GM23338 (cell line): ENCODE results near the gene CKB. TPM values are rescaled to one million over a fixed set of nuclear protein-coding genes. Genes with fewer than 3 reads are reported as not detected.
"Not testable (repeated sequence)": the region's sequence is repeated elsewhere in the genome, so short reads cannot be mapped to it uniquely, and the experiment has no call there.

Experiments
- ATAC-seq: fragments of 200-7000 bp; cut with Tn5 transposase; 3 replicates; pipeline ENCODE4 v1.9.1; 2020
- DNase-seq: peaks from one replicate; pipeline ENCODE4 v3.0.0-alpha.2; 2015; ENCODE audit warnings: low spot score
- H2AFZ ChIP-seq: fragments of 200-600 bp; sonication (generic); 2 replicates; pipeline ENCODE4 v1.8.0; 2016; ENCODE audit warnings: antibody characterized with exemption, mild to moderate bottlenecking, moderate library complexity
- H3F3A ChIP-seq: fragments of 200-600 bp; sonication (generic); replicated peaks from 2 replicates; pipeline ENCODE4 v1.8.0; 2017; ENCODE audit warnings: antibody characterized with exemption, mixed run types, low read depth
- H3K27ac ChIP-seq: fragments of 200-600 bp; sonication (generic); 2 replicates; pipeline ENCODE4 v1.6.1; 2016; ENCODE audit warnings: low read depth
- H3K27me3 ChIP-seq: fragments of 200-600 bp; sonication (generic); 2 replicates; pipeline ENCODE4 v1.8.0; 2016; ENCODE audit warnings: mild to moderate bottlenecking, mixed run types, moderate library complexity; ENCODE audit not compliant: insufficient read depth
- H3K36me3 ChIP-seq: fragments of 200-600 bp; sonication (generic); 2 replicates; pipeline ENCODE4 v1.8.0; 2016; ENCODE audit warnings: mild to moderate bottlenecking; ENCODE audit not compliant: insufficient read depth
- H3K4me1 ChIP-seq: fragments of 200-600 bp; sonication (generic); 2 replicates; pipeline ENCODE4 v1.8.0; 2016; ENCODE audit warnings: mild to moderate bottlenecking, moderate library complexity; ENCODE audit not compliant: insufficient read depth
- H3K4me2 ChIP-seq: fragments of 200-600 bp; sonication (generic); 2 replicates; pipeline ENCODE4 v1.7.1; 2017; ENCODE audit warnings: mixed run types
- H3K4me3 ChIP-seq: fragments of 200-600 bp; sonication (generic); 2 replicates; pipeline ENCODE4 v1.6.1; 2016; ENCODE audit warnings: mixed run types
- H3K79me2 ChIP-seq: fragments of 200-600 bp; sonication (generic); replicated peaks from 2 replicates; pipeline ENCODE4 v1.8.0; 2017; ENCODE audit warnings: mild to moderate bottlenecking; ENCODE audit not compliant: insufficient read depth
- H3K9me2 ChIP-seq: fragments of 200-600 bp; sonication (generic); 2 replicates; pipeline ENCODE4 v1.8.0; 2017; ENCODE audit not compliant: insufficient read depth
- H4K20me1 ChIP-seq: fragments of 200-600 bp; sonication (generic); replicated peaks from 2 replicates; pipeline ENCODE4 v1.8.0; 2017; ENCODE audit warnings: mild to moderate bottlenecking; ENCODE audit not compliant: insufficient read depth
- H3K27ac Mint-ChIP-seq: 2 replicates; pipeline ENCODE4 v1.8.0; 2020; ENCODE audit warnings: inconsistent platforms, mild to moderate bottlenecking, moderate library complexity, mixed read lengths
- H3K27me3 Mint-ChIP-seq: 3 replicates; pipeline ENCODE4 v1.8.0; 2022; ENCODE audit warnings: low read depth, mild to moderate bottlenecking, moderate library complexity, mixed read lengths, inconsistent platforms; ENCODE audit not compliant: insufficient read depth, poor library complexity
- H3K36me3 Mint-ChIP-seq: 3 replicates; pipeline ENCODE4 v1.8.0; 2021; ENCODE audit warnings: low read depth, mild to moderate bottlenecking, inconsistent platforms, moderate library complexity, mixed read lengths
- H3K4me1 Mint-ChIP-seq: 3 replicates; pipeline ENCODE4 v1.8.0; 2020; ENCODE audit warnings: mild to moderate bottlenecking, inconsistent platforms, mixed read lengths
- H3K4me3 Mint-ChIP-seq: 3 replicates; pipeline ENCODE4 v1.8.0; 2021; ENCODE audit warnings: moderate library complexity, mild to moderate bottlenecking, inconsistent platforms, mixed read lengths
- H3K9me3 Mint-ChIP-seq: 3 replicates; pipeline ENCODE4 v1.8.0; 2020; ENCODE audit warnings: moderate library complexity, mild to moderate bottlenecking, inconsistent platforms, mixed read lengths
- EZH2phosphoT487 ChIP-seq: fragments of 200-600 bp; sonication (generic); IDR thresholded peaks from one replicate; pipeline ENCODE4 v1.8.1; 2018; ENCODE audit warnings: antibody characterized with exemption; ENCODE audit not compliant: unreplicated experiment
- polyA plus RNA-seq: library from polyadenylated mRNA; unstranded; fragments of >200 nt; fragmentation: Nextera tagmentation; extraction: Ambion mirVana; gene quantifications from 2 replicates; pipeline ENCODE4 v1.2.1, GENCODE V29; 2016
- total RNA-seq: library from RNA; depleted of rRNA; stranded (reverse); fragments of >200 nt; shearing (Covaris generic); gene quantifications from 2 replicates; pipeline ENCODE4 v1.2.3, GENCODE V29; 2014
- TF ChIP-seq, protein P1 (sequence below), 2 experiments: fragments of 200-600 bp in 1 of 2; sonication (generic) in 1 of 2; conservative IDR thresholded peaks; 2 replicates each; pipeline versions ENCODE4 v1.5.1 to v1.6.1; 2016 to 2017; ENCODE audit warnings: antibody characterized with exemption in 2 of 2, low read depth in 2 of 2, mild to moderate bottlenecking in 2 of 2, moderate library complexity in 1 of 2
- TF ChIP-seq, protein P2 (sequence below): IDR thresholded peaks from one replicate; pipeline ENCODE4 v1.6.1; 2018; ENCODE audit warnings: antibody characterized with exemption; ENCODE audit not compliant: unreplicated experiment

CKB gene
- total and polyA plus RNA-seq, 2 experiments from 2014 or later, result 604 to 852 TPM

DNA sequence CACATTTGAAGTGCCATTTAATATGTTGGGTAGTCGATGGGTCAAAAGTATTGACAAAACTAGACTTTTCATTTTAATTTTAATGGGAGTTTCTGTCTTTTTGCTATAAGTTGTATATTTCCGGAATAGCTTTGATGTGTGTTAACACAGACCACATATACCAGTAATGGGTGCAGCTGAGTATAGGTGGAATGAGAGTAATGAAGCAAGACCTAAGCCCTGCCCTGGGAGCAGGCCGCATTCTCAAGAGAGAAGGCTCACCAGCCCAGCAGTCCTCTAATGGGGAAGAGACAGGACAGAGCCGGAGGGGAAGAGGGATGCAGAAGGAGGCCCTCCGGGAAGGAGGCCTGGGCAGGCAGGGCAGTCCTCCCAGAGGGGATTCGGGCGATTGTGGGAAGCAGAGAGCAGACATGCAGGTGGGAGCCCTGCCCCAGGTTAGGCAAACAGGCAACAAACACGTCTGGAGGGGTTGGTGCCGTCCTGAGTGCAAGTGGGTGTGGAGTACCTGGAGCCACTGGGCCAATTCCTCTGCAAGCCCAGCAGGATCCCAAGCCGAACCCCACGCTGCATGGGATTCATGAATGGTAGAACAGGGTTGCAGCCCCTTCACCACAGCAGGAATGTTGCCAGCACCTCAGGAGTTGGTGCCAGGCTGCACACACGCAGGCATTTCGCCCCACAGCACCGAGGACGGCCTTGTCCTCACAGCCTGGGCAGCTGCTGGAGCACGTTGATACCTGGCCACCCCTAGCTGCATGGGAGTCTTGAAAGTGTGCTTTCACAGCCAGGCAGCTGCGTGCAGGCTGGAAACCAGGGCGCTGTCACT, 7.8 kb downstream of the CKB start:
- H3K27ac Mint-ChIP-seq, result no peak overlapping the region
- peaks cover 14% of the 10 kb centered on the region for H3K4me1 ChIP-seq
- peaks cover 20% of the 10 kb centered on the region for H3K4me1 Mint-ChIP-seq
- H3K36me3 Mint-ChIP-seq, result peaks cover 21% of the 10 kb centered on the region
- no peaks in the 10 kb centered on the region for H3K79me2 ChIP-seq
- DNase-seq (no peak), ATAC-seq (no peak)
- peaks cover 35% of the 10 kb centered on the region for H3K27me3 Mint-ChIP-seq
- H4K20me1 ChIP-seq, result peaks cover under 1% of the 10 kb centered on the region; the same call in 1 of the 2 replicates
- H3K9me3 Mint-ChIP-seq, result no peaks in the 10 kb centered on the region; the same call in 2 of the 3 replicates
- H3K9me2 ChIP-seq, result no peaks in the 10 kb centered on the region
- H3K36me3 ChIP-seq, result no peaks in the 10 kb centered on the region; the same call in 1 of the 2 replicates
- no peak overlapping the region for H3K4me2 ChIP-seq
- H3K27ac ChIP-seq, result no peak overlapping the region
- no peak overlapping the region for H3K4me3 Mint-ChIP-seq
- no peak overlapping the region for H2AFZ ChIP-seq
- no peaks in the 10 kb centered on the region for H3K27me3 ChIP-seq
- no peak overlapping the region for H3K4me3 ChIP-seq
- TF ChIP-seq EZH2phosphoT487, result no peak
- TF ChIP-seq, protein P1, sequence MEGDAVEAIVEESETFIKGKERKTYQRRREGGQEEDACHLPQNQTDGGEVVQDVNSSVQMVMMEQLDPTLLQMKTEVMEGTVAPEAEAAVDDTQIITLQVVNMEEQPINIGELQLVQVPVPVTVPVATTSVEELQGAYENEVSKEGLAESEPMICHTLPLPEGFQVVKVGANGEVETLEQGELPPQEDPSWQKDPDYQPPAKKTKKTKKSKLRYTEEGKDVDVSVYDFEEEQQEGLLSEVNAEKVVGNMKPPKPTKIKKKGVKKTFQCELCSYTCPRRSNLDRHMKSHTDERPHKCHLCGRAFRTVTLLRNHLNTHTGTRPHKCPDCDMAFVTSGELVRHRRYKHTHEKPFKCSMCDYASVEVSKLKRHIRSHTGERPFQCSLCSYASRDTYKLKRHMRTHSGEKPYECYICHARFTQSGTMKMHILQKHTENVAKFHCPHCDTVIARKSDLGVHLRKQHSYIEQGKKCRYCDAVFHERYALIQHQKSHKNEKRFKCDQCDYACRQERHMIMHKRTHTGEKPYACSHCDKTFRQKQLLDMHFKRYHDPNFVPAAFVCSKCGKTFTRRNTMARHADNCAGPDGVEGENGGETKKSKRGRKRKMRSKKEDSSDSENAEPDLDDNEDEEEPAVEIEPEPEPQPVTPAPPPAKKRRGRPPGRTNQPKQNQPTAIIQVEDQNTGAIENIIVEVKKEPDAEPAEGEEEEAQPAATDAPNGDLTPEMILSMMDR (conservative IDR thresholded peaks at IDR 0.05; ENCODE audit: low read depth in 2 of 2), result no peak
- peaks cover 32% of the 10 kb centered on the region for H3F3A ChIP-seq

DNA sequence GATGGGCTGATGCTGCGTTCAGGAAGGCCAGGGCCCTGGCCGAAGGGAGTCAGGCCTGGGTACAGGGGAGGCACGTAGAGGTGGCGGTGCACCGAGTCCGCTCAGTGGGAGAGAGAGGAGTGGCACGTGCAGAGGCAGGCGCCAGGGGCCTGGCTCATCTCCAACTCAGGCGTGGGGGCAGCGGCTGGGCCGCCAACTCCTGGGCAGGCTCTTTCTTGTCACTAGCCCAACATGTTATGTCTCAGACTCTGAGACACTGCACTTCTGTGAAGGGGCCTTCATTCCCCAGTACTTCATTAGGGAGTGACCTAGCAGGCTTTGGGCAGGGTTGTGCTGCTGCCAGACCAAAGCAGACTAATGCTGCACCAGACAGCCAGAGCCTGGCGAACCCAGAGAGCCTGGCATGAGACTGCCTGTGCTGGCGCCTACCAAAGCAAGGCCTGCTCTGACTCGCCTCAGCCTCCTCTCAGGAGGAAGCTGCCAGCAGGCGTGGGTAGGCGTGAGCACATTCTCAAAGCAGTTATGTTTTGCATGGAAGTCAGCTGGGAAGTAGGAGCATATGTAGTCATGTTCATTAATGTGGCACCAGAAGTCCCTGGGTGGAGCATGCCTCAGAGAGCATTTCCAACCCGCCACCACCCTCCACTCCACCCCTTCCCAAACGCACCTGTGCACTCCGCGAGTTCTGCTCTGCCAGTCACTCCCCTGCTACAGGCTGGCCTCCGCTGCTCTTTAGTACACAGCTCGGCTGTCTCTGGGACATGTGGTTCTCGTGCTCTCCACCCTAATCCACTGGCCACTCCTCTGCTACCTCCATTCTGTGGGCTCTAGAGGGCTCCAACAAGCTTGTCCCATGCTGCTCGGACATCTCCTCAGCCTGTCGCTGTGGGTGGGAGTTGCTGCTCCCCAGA, 9.7 kb downstream of the CKB start:
- no peak overlapping the region for H3K4me3 Mint-ChIP-seq
- Histone ChIP-seq H3K9me2 (no peaks in the 10 kb centered on the region), H3K27ac (no peak overlapping the region; the same call in 1 of the 2 replicates), H3F3A (peaks cover 22% of the 10 kb centered on the region; the same call in 1 of the 2 replicates), H3K36me3 (no peaks in the 10 kb centered on the region), H3K27me3 (no peaks in the 10 kb centered on the region), H3K4me2 (no peak overlapping the region), H4K20me1 (no peaks in the 10 kb centered on the region; the same call in 1 of the 2 replicates), H3K79me2 (no peaks in the 10 kb centered on the region), H3K4me3 (no peak overlapping the region), H3K4me1 (peaks cover 4% of the 10 kb centered on the region), H2AFZ (no peak overlapping the region)
- peaks cover 19% of the 10 kb centered on the region for H3K36me3 Mint-ChIP-seq
- TF ChIP-seq, protein P1 (conservative IDR thresholded peaks at IDR 0.05; ENCODE audit: low read depth in 2 of 2), result peak in 1 of 2 experiments; percentile 30; a peak in 1 of 4 replicates
- TF ChIP-seq, protein P2, sequence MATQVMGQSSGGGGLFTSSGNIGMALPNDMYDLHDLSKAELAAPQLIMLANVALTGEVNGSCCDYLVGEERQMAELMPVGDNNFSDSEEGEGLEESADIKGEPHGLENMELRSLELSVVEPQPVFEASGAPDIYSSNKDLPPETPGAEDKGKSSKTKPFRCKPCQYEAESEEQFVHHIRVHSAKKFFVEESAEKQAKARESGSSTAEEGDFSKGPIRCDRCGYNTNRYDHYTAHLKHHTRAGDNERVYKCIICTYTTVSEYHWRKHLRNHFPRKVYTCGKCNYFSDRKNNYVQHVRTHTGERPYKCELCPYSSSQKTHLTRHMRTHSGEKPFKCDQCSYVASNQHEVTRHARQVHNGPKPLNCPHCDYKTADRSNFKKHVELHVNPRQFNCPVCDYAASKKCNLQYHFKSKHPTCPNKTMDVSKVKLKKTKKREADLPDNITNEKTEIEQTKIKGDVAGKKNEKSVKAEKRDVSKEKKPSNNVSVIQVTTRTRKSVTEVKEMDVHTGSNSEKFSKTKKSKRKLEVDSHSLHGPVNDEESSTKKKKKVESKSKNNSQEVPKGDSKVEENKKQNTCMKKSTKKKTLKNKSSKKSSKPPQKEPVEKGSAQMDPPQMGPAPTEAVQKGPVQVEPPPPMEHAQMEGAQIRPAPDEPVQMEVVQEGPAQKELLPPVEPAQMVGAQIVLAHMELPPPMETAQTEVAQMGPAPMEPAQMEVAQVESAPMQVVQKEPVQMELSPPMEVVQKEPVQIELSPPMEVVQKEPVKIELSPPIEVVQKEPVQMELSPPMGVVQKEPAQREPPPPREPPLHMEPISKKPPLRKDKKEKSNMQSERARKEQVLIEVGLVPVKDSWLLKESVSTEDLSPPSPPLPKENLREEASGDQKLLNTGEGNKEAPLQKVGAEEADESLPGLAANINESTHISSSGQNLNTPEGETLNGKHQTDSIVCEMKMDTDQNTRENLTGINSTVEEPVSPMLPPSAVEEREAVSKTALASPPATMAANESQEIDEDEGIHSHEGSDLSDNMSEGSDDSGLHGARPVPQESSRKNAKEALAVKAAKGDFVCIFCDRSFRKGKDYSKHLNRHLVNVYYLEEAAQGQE, result no peak
- H3K4me1 Mint-ChIP-seq, result peaks cover 7% of the 10 kb centered on the region
- no peak overlapping the region for H3K27ac Mint-ChIP-seq
- H3K9me3 Mint-ChIP-seq, result no peaks in the 10 kb centered on the region; the same call in 2 of the 3 replicates
- DNase-seq (peak; percentile 45), ATAC-seq (peak; percentile 8; the same call in 2 of the 3 replicates)
- H3K27me3 Mint-ChIP-seq, result peaks cover 27% of the 10 kb centered on the region

DNA sequence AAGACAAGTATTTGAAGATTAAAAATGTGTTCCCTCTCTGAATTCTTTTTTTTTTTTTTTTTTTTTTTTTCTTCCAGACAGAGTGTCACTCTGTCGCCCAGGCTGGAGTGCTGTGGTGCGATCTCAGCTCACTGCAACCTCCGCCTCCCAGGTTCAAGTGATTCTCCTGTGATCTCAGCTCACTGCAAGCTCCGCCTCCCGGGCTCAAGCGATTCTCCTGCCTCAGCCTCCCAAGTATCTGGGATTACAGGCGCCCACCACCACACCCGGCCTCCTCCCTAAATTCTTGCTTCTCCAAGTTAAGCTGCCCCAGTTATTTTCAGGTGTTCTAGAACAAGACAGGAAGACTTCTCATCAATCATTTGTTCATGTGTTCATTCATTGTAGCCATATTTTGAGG, 10.4 kb downstream of the CKB start:
- not testable (repeated sequence) for H2AFZ ChIP-seq, H3K27me3 ChIP-seq, ATAC-seq, H3K4me1 Mint-ChIP-seq, H3K4me3 Mint-ChIP-seq, DNase-seq, H3K9me2 ChIP-seq, H3K79me2 ChIP-seq, H3K4me3 ChIP-seq, H3K27ac ChIP-seq, H3K36me3 ChIP-seq, H3K4me1 ChIP-seq, H3K27ac Mint-ChIP-seq, H4K20me1 ChIP-seq, H3K4me2 ChIP-seq, H3K9me3 Mint-ChIP-seq
- H3K27me3 Mint-ChIP-seq, result peaks cover 27% of the 10 kb centered on the region
- peaks cover 19% of the 10 kb centered on the region for H3K36me3 Mint-ChIP-seq
- peaks cover 22% of the 10 kb centered on the region; the same call in 1 of the 2 replicates for H3F3A ChIP-seq
